HCT116 (cell line): ENCODE data around the gene PPIG. TPM values are rescaled to one million over a fixed set of nuclear protein-coding genes. Genes with fewer than 3 reads are reported as not detected.

ENCODE experiments used
- ATAC-seq: fragments of 200-7000 bp; cut with Tn5 transposase; 2 replicates; pipeline ENCODE4 v1.9.1; 2020; ENCODE audit warnings: mild to moderate bottlenecking, moderate library complexity
- BruUV-seq: library from RNA; stranded (reverse); fragments of 400-500 nt; replicated peaks from 2 replicates; lab custom pipeline; 2021; lab: Mats Ljungman, UMichigan
- CTCF ChIA-PET: fragments of 300-600 bp; sonication (Branson Sonifier 250); formaldehyde crosslinking; loops from one replicate; lab custom pipeline; 2021; ENCODE audit warnings: antibody characterized with exemption; lab: Charles Lee
- POLR2A ChIA-PET: fragments of 300-600, 350-600 bp; sonication (Branson Sonifier 250); formaldehyde crosslinking; loops from one replicate; lab custom pipeline; 2021; ENCODE audit warnings: antibody characterized with exemption; lab: Charles Lee
- RAD21 ChIA-PET, 2 experiments: fragments of 300-600 bp; sonication (Branson Sonifier 250); formaldehyde crosslinking; loops; one replicate each; lab custom pipeline; 2023; ENCODE audit warnings: low total read pairs in 2 of 2; ENCODE audit not compliant: uncharacterized antibody in 2 of 2, unreplicated experiment in 2 of 2, low non-redundant PET in 1 of 2; lab: Charles Lee
- DNase-seq: peaks from one replicate; pipeline ENCODE4 v3.0.0-alpha.2; 2010; ENCODE audit warnings: low read depth, low spot score
- H2AFZ ChIP-seq: fragments of 200-600 bp; shearing (Covaris generic), sonication (generic); 2 replicates; pipeline ENCODE4 v1.6.1; 2017; ENCODE audit warnings: low read depth, mixed run types, mixed read lengths, antibody characterized with exemption, low read length; ENCODE audit not compliant: poor library complexity, severe bottlenecking
- H3K27ac ChIP-seq: 2 replicates; pipeline ENCODE4 v1.5.1; 2012; ENCODE audit warnings: low read depth, low read length
- H3K27me3 ChIP-seq: fragments of 200-600 bp; sonication (generic); 2 replicates; pipeline ENCODE4 v1.6.1; 2016; ENCODE audit warnings: mixed run types, low read length, mixed read lengths; ENCODE audit not compliant: insufficient read depth
- H3K36me3 ChIP-seq, 2 experiments: fragments of 200-500 bp in 1 of 2; fragments of 200-600 bp in 1 of 2; sonication (Bioruptor generic) in 1 of 2; sonication (generic) in 1 of 2; 2 replicates each; pipeline versions ENCODE4 v1.5.1 to v1.6.1; 2014 to 2016; ENCODE audit warnings: low read length in 2 of 2, inconsistent platforms in 1 of 2, mixed read lengths in 1 of 2, mixed run types in 1 of 2; ENCODE audit not compliant: insufficient read depth in 2 of 2, control insufficient read depth in 1 of 2
- H3K4me1 ChIP-seq, 2 experiments: fragments of 200-600 bp in 1 of 2; sonication (generic) in 1 of 2; 2 replicates each; pipeline versions ENCODE4 v1.5.1 to v1.6.1; 2012 to 2017; ENCODE audit warnings: low read length in 2 of 2, inconsistent platforms in 1 of 2, mild to moderate bottlenecking in 1 of 2, mixed read lengths in 1 of 2, mixed run types in 1 of 2, moderate library complexity in 1 of 2; ENCODE audit not compliant: insufficient read depth in 2 of 2, control insufficient read depth in 1 of 2
- H3K4me2 ChIP-seq: fragments of 200-600 bp; sonication (generic); 2 replicates; pipeline ENCODE4 v1.6.1; 2017; ENCODE audit warnings: mixed run types, low read length, mixed read lengths
- H3K4me3 ChIP-seq, 2 experiments: fragments of 200-600 bp in 1 of 2; sonication (generic) in 1 of 2; replicated peaks in 1 of 2; 2 replicates each; pipeline ENCODE4 v1.5.1; 2011 to 2016; ENCODE audit warnings: low read length in 2 of 2, control low read depth in 1 of 2, low read depth in 1 of 2, mild to moderate bottlenecking in 1 of 2, mixed read lengths in 1 of 2, mixed run types in 1 of 2
- H3K79me2 ChIP-seq: fragments of 200-600 bp; sonication (generic); 2 replicates; pipeline ENCODE4 v1.6.1; 2017; ENCODE audit warnings: mild to moderate bottlenecking, mixed run types, low read length, moderate library complexity, mixed read lengths; ENCODE audit not compliant: insufficient read depth
- H3K9ac ChIP-seq: fragments of 200-600 bp; sonication (generic); 2 replicates; pipeline ENCODE4 v1.6.1; 2016; ENCODE audit warnings: low read length, mixed read lengths
- H3K9me2 ChIP-seq: fragments of 200-600 bp; sonication (generic), shearing (Covaris generic); 2 replicates; pipeline ENCODE4 v1.6.1; 2017; ENCODE audit warnings: mixed run types, mild to moderate bottlenecking, moderate library complexity; ENCODE audit not compliant: insufficient read depth
- H3K9me3 ChIP-seq, 2 experiments: fragments of 200-500 bp in 1 of 2; fragments of 200-600 bp in 1 of 2; sonication (Bioruptor generic) in 1 of 2; sonication (generic) in 1 of 2; 2 replicates each; pipeline ENCODE4 v1.6.1; 2014 to 2017; ENCODE audit warnings: low read length in 2 of 2, mixed read lengths in 2 of 2, inconsistent platforms in 1 of 2, low read depth in 1 of 2, mild to moderate bottlenecking in 1 of 2, mixed run types in 1 of 2, moderate library complexity in 1 of 2; ENCODE audit not compliant: control insufficient read depth in 1 of 2, insufficient read depth in 1 of 2
- H4K20me1 ChIP-seq: fragments of 200-600 bp; sonication (generic), shearing (Covaris generic); 2 replicates; pipeline ENCODE4 v1.6.1; 2017; ENCODE audit warnings: mixed run types, mild to moderate bottlenecking, moderate library complexity; ENCODE audit not compliant: insufficient read depth
- CBX3 ChIP-seq: IDR thresholded peaks from 2 replicates; pipeline ENCODE4 v1.6.1; 2012; ENCODE audit warnings: low read depth
- EGR1 ChIP-seq: IDR thresholded peaks from 2 replicates; pipeline ENCODE4 v1.6.1; 2012; ENCODE audit warnings: low read depth
- ELF1 ChIP-seq: IDR thresholded peaks from 2 replicates; pipeline ENCODE4 v1.6.1; 2012; ENCODE audit warnings: low read depth, borderline replicate concordance
- EZH2 ChIP-seq: fragments of 200-600 bp; sonication (generic); IDR thresholded peaks from 2 replicates; pipeline ENCODE4 v1.6.1; 2017; ENCODE audit warnings: antibody characterized with exemption, mixed run types
- POLR2A ChIP-seq: IDR thresholded peaks from 2 replicates; pipeline ENCODE4 v1.7.0; 2011; ENCODE audit warnings: borderline replicate concordance; ENCODE audit not compliant: insufficient read depth, insufficient read length; ENCODE audit errors: extremely low read depth
- RAD21 ChIP-seq: IDR thresholded peaks from 2 replicates; pipeline ENCODE4 v1.6.1; 2012; ENCODE audit warnings: low read depth, mild to moderate bottlenecking
- SIN3A ChIP-seq: IDR thresholded peaks from 2 replicates; pipeline ENCODE4 v1.6.1; 2012; ENCODE audit warnings: low read depth
- SRF ChIP-seq: IDR thresholded peaks from 2 replicates; pipeline ENCODE4 v1.6.1; 2012; ENCODE audit warnings: low read depth
- ZNF274 ChIP-seq: fragments of 200-500 bp; sonication (Bioruptor generic); IDR thresholded peaks from 2 replicates; pipeline ENCODE4 v1.6.1; 2014; ENCODE audit warnings: mild to moderate bottlenecking, low read depth, low read length, inconsistent platforms
- intact Hi-C: fragments of 100-400 bp; cut with micrococcal nuclease; formaldehyde crosslinking; loops from 2 replicates; pipeline ENCODE4 v1.10.0; 2022
- total RNA-seq: library from RNA; stranded (reverse); gene quantifications from one replicate; pipeline ENCODE4 v1.2.1, GENCODE V29; 2021; ENCODE audit not compliant: unreplicated experiment
- TF ChIP-seq, protein P1 (sequence below): IDR thresholded peaks from 2 replicates; pipeline ENCODE4 v1.6.1; 2012; ENCODE audit warnings: low read depth
- TF ChIP-seq, protein P2 (sequence below): IDR thresholded peaks from 2 replicates; pipeline ENCODE4 v1.6.1; 2012
- TF ChIP-seq, protein P3 (sequence below): IDR thresholded peaks from 2 replicates; pipeline ENCODE4 v1.6.1; 2012
- TF ChIP-seq, protein P4 (sequence below), 3 experiments: fragments of 200-600 bp in 1 of 3; sonication (generic) in 1 of 3; IDR thresholded peaks in 2 of 3; conservative IDR thresholded peaks in 1 of 3; 2 replicates each; pipeline ENCODE4 v1.5.1; 2012 to 2017; ENCODE audit warnings: low read depth in 2 of 3, low read length in 2 of 3, antibody characterized with exemption in 1 of 3, borderline replicate concordance in 1 of 3, control low read depth in 1 of 3, mild to moderate bottlenecking in 1 of 3, mixed read lengths in 1 of 3, mixed run types in 1 of 3, moderate library complexity in 1 of 3; ENCODE audit not compliant: insufficient read depth in 1 of 3

PPIG gene
- total RNA-seq, 1 experiment from 2014 or later, result 55.3 TPM

DNA sequence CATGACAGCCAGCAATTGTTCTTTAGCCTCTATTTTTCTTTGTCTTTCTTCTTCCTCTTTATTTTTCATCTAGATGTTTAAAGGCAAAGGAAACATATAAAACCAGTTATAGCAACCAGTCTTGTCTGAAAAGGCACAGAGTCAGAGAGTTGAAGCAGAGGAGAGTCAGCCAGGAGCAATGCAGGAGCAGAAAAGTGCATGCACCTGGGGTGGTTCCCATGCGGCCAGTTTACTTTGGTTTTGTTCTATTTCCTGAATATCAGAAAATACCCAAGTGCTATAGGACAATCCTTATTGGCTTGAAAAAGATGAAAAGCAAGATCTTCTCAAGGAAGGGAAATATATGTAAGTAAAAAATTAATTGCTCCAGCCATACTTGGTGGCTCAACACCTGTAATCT, 65.1 kb downstream of the PPIG start:
- CTCF ChIA-PET, result no interaction called here
- no peak overlapping the region for H3K27ac ChIP-seq
- H2AFZ ChIP-seq, result no peak overlapping the region
- TF ChIP-seq, protein P1, sequence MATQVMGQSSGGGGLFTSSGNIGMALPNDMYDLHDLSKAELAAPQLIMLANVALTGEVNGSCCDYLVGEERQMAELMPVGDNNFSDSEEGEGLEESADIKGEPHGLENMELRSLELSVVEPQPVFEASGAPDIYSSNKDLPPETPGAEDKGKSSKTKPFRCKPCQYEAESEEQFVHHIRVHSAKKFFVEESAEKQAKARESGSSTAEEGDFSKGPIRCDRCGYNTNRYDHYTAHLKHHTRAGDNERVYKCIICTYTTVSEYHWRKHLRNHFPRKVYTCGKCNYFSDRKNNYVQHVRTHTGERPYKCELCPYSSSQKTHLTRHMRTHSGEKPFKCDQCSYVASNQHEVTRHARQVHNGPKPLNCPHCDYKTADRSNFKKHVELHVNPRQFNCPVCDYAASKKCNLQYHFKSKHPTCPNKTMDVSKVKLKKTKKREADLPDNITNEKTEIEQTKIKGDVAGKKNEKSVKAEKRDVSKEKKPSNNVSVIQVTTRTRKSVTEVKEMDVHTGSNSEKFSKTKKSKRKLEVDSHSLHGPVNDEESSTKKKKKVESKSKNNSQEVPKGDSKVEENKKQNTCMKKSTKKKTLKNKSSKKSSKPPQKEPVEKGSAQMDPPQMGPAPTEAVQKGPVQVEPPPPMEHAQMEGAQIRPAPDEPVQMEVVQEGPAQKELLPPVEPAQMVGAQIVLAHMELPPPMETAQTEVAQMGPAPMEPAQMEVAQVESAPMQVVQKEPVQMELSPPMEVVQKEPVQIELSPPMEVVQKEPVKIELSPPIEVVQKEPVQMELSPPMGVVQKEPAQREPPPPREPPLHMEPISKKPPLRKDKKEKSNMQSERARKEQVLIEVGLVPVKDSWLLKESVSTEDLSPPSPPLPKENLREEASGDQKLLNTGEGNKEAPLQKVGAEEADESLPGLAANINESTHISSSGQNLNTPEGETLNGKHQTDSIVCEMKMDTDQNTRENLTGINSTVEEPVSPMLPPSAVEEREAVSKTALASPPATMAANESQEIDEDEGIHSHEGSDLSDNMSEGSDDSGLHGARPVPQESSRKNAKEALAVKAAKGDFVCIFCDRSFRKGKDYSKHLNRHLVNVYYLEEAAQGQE, result no peak
- TF ChIP-seq SIN3A (no peak), ELF1 (no peak), CBX3 (no peak), EGR1 (no peak), ZNF274 (no peak), SRF (no peak), RAD21 (no peak), POLR2A (no peak), EZH2 (no peak)
- TF ChIP-seq, protein P2, sequence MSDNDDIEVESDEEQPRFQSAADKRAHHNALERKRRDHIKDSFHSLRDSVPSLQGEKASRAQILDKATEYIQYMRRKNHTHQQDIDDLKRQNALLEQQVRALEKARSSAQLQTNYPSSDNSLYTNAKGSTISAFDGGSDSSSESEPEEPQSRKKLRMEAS, result no peak
- TF ChIP-seq, protein P3, sequence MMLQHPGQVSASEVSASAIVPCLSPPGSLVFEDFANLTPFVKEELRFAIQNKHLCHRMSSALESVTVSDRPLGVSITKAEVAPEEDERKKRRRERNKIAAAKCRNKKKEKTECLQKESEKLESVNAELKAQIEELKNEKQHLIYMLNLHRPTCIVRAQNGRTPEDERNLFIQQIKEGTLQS, result no peak
- TF ChIP-seq, protein P4, sequence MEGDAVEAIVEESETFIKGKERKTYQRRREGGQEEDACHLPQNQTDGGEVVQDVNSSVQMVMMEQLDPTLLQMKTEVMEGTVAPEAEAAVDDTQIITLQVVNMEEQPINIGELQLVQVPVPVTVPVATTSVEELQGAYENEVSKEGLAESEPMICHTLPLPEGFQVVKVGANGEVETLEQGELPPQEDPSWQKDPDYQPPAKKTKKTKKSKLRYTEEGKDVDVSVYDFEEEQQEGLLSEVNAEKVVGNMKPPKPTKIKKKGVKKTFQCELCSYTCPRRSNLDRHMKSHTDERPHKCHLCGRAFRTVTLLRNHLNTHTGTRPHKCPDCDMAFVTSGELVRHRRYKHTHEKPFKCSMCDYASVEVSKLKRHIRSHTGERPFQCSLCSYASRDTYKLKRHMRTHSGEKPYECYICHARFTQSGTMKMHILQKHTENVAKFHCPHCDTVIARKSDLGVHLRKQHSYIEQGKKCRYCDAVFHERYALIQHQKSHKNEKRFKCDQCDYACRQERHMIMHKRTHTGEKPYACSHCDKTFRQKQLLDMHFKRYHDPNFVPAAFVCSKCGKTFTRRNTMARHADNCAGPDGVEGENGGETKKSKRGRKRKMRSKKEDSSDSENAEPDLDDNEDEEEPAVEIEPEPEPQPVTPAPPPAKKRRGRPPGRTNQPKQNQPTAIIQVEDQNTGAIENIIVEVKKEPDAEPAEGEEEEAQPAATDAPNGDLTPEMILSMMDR (IDR thresholded peaks at IDR 0.05 in 2 of 3, conservative IDR thresholded peaks at IDR 0.05 in 1 of 3; ENCODE audit: borderline replicate concordance in 1 of 3, insufficient read depth in 1 of 3, low read depth in 2 of 3, low read length in 2 of 3), result no peak
- RAD21 ChIA-PET, result no interaction called here
- no peak overlapping the region for H3K4me2 ChIP-seq
- no peak overlapping the region for H3K4me3 ChIP-seq
- H3K9me2 ChIP-seq, result no peaks in the 10 kb centered on the region
- ATAC-seq (no peak), DNase-seq (no peak)
- no peaks in the 10 kb centered on the region for H3K9me3 ChIP-seq
- H4K20me1 ChIP-seq, result no peaks in the 10 kb centered on the region
- H3K9ac ChIP-seq, result no peak overlapping the region
- H3K27me3 ChIP-seq, result no peaks in the 10 kb centered on the region
- intact Hi-C loops, result no loop called here
- no TSS peak for BruUV-seq
- POLR2A ChIA-PET, result no interaction called here
- H3K4me1 ChIP-seq, result peaks cover 0 to 7% of the 10 kb centered on the region in 2 experiments; a peak in 1 of 4 replicates
- H3K79me2 ChIP-seq, result no peaks in the 10 kb centered on the region
- no peaks in the 10 kb centered on the region for H3K36me3 ChIP-seq
